Thymus (tissue), 11 donors: ENCODE data around the gene NOTCH2. TPM values are rescaled to one million over a fixed set of nuclear protein-coding genes. Genes with fewer than 3 reads are reported as not detected.
"Not testable (repeated sequence)": the region's sequence is repeated elsewhere in the genome, so short reads cannot be mapped to it uniquely, and the experiment has no call there.

Source experiments
- DNase-seq, 9 donors: peaks; one replicate each; pipeline ENCODE4 v3.0.0-alpha.2; 2013; ENCODE audit warnings: low spot score in 9 of 9, low read depth in 6 of 9, missing footprints in 1 of 9
- H3K27ac ChIP-seq, 2 donors: one replicate each; pipeline ENCODE4 v1.5.1; 2013; ENCODE audit warnings: control low read depth in 1 of 2, low read depth in 1 of 2, low read length in 1 of 2, mild to moderate bottlenecking in 1 of 2, moderate library complexity in 1 of 2
- H3K27me3 ChIP-seq, 2 donors: one replicate each; pipeline ENCODE4 v1.5.1; 2013; ENCODE audit warnings: low read length in 1 of 2; ENCODE audit not compliant: control insufficient read depth in 2 of 2, insufficient read depth in 1 of 2
- H3K36me3 ChIP-seq, 2 donors: one replicate each; pipeline ENCODE4 v1.5.1; 2013; ENCODE audit warnings: low read length in 1 of 2, mild to moderate bottlenecking in 1 of 2, moderate library complexity in 1 of 2; ENCODE audit not compliant: control insufficient read depth in 2 of 2, insufficient read depth in 2 of 2
- H3K4me1 ChIP-seq, 2 donors: one replicate each; pipeline ENCODE4 v1.5.1; 2013; ENCODE audit warnings: low read length in 2 of 2; ENCODE audit not compliant: control insufficient read depth in 2 of 2, insufficient read depth in 2 of 2
- H3K4me3 ChIP-seq, 2 donors: one replicate each; pipeline ENCODE4 v1.5.1; 2013; ENCODE audit warnings: low read length in 2 of 2, control low read depth in 1 of 2, mild to moderate bottlenecking in 1 of 2
- H3K9me3 ChIP-seq, 2 donors: one replicate each; pipeline ENCODE4 v1.5.1; 2013; ENCODE audit warnings: low read length in 1 of 2, mild to moderate bottlenecking in 1 of 2; ENCODE audit not compliant: control insufficient read depth in 2 of 2, insufficient read depth in 1 of 2
- WGBS: extraction: QIAGEN DNeasy Blood & Tissue Kit; methylation state at CpG from one replicate; pipeline ENCODE4 v1.1.7; 2013; 5-methylcytosine and 5-hydroxymethylcytosine counted together
- polyA plus RNA-seq: library from polyadenylated mRNA; stranded (reverse); fragments of 200-250 nt; gene quantifications from one replicate; pipeline ENCODE4 v1.2.3, GENCODE V29; 2013
- total RNA-seq: library from RNA; stranded (reverse); fragments of 120-200 nt; gene quantifications from one replicate; pipeline ENCODE4 v1.2.4, GENCODE V29; 2013
- donor health status: healthy.

NOTCH2 gene
- total and polyA plus RNA-seq, 2 donors: 13.0 to 23.5 TPM

- H3K36me3 ChIP-seq, H3K4me1 ChIP-seq, DNase-seq, H3K9me3 ChIP-seq, H3K27ac ChIP-seq, H3K4me3 ChIP-seq, H3K27me3 ChIP-seq: not testable (repeated sequence)
- WGBS: 98% methylated on average over 9 of the region's 10 CpGs
These were observed 39.7 kb upstream of the NOTCH2 start for GRCh38 chr1:120109180-120109579.

- H3K27me3 ChIP-seq, DNase-seq, H3K9me3 ChIP-seq, H3K27ac ChIP-seq, H3K4me1 ChIP-seq, H3K4me3 ChIP-seq, H3K36me3 ChIP-seq: not testable (repeated sequence)
- WGBS: 24% methylated on average over 1 of the region's 2 CpGs
These were observed 35.8 kb upstream of the NOTCH2 start for GRCh38 chr1:120105288-120105687.

DNA sequence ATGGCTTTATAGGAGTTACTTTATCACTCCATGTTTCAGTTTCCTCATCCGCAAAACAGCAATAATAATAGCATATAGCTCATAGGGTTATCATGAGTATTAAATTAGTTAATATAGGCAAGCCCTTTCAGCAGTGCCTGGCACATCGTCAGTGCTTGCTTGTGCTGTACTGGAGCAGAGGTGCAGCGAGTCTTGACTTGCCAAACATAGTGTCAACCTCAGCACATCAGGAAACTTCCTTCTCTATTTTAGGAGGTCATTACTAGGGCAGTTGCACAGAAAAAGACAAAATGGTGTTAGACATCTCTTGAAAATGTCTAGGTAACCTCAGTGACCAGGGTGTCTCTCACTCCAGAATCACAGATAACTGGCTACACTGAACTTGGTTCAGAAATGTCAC lies 34.3 kb upstream of the NOTCH2 start:
- H3K9me3 ChIP-seq, DNase-seq, H3K27ac ChIP-seq, H3K4me3 ChIP-seq, H3K27me3 ChIP-seq, H3K4me1 ChIP-seq, H3K36me3 ChIP-seq: not testable (repeated sequence)
- no CpG with 5 or more reads among the region's 3 CpGs for WGBS

DNA sequence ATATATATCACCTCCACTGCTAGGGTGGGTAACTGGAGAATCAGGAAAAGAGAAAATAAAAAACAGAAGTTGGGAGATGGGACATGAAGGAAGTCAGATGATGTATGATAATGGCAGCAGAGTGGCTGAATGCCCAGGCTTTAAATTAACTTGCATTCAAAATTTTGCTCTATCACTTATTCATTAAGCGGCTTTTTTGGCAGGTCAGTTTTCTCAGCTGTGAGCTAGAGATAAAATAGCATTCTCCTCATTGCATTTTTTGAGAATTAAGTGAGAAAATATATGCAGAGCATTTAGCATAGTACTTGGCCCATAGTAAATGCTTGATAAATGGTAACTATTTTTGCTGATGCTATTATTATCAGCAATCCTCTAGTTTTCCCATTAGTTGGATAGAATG lies 32.1 kb upstream of the NOTCH2 start:
- H3K36me3 ChIP-seq, H3K4me3 ChIP-seq, H3K27ac ChIP-seq, H3K27me3 ChIP-seq, H3K4me1 ChIP-seq, H3K9me3 ChIP-seq, DNase-seq: not testable (repeated sequence)
- 96% methylated on average over 1 of the region's 1 CpG for WGBS

DNA sequence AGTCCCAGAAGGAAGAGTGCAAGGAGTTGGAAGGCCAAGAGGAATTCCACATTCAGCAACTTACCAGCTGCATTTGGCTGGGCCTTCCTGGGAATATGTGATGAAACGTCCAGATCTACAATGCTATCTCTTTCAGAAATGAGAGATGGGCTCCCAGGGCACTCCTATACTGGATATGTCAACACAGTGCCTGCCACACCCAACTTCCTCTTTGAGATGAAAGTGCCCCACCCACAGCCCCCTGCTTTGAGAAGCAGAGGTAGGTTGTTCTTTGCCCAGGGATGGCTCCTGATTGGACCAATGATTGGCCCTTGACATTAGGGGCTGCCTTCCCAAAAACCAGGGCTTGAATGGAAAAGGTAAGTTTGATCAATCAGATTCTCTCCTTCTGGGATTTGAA lies 31.1 kb upstream of the NOTCH2 start:
- not testable (repeated sequence) for H3K36me3 ChIP-seq

DNA sequence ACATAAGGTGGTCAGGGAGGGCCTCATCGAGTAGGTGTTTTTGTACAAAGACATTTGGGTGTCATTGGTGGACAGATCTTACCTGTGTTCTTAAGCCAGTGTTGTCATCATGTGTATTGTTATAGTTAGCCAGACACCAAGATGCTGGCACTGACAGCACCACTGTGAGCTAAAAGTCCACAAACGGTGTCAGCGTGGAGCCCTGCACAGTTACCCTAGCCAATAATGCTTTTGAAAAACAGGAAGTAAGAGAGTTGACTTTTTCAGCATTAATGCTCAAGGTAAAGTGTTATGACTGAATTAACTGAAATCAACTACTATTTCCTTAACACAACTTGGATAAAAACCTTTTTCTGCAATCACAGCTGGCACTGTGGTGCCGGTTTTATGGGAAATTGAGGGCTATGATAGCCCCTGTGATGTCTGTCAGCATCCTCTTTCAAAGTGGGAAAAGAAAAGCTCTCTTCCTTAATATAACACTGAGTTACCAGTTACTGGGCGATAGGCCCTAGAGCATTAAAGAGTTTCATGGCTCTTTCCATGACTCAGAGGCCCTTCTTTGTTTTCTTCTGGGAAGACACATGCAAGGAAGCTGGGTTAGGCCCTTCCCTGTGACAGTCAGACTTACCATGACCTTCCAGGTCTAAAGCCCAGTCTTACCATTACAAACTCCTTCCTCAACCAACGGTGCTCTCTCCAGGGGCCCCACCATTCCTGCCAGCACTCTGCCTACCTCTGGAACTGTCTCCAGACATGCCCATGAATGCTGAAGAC lies 29.7 kb upstream of the NOTCH2 start:
- DNase-seq, H3K4me3 ChIP-seq, H3K4me1 ChIP-seq, H3K36me3 ChIP-seq, H3K27ac ChIP-seq, H3K9me3 ChIP-seq, H3K27me3 ChIP-seq: not testable (repeated sequence)
- WGBS: 96% methylated on average over 1 of the region's 6 CpGs

More for the DNA sequence above, 31.1 kb upstream of the NOTCH2 start:
- 100% methylated on average over 1 of the region's 1 CpG for WGBS
- not testable (repeated sequence) for H3K27me3 ChIP-seq, H3K27ac ChIP-seq, DNase-seq, H3K4me3 ChIP-seq, H3K4me1 ChIP-seq, H3K9me3 ChIP-seq

- H3K27ac ChIP-seq, H3K4me1 ChIP-seq, H3K9me3 ChIP-seq, H3K36me3 ChIP-seq, H3K27me3 ChIP-seq, H3K4me3 ChIP-seq, DNase-seq: not testable (repeated sequence)
- WGBS: 97% methylated on average over 1 of the region's 1 CpG
These were observed 27.6 kb upstream of the NOTCH2 start for GRCh38 chr1:120096981-120097545.

- H3K36me3 ChIP-seq, DNase-seq, H3K9me3 ChIP-seq, H3K27ac ChIP-seq, H3K4me1 ChIP-seq, H3K4me3 ChIP-seq, H3K27me3 ChIP-seq: not testable (repeated sequence)
- WGBS: 94% methylated on average over 2 of the region's 4 CpGs
These were observed 24.2 kb upstream of the NOTCH2 start for GRCh38 chr1:120093548-120094181.
